Breast epithelium (tissue), 3 donors: ENCODE results near the gene CARD9.

Experiments
- CTCF ChIP-seq, 3 donors: fragments of 450-650 bp; IDR thresholded peaks; one replicate each; pipeline ENCODE4 v1.5.1; 2016 to 2017; ENCODE audit warnings: antibody characterized with exemption in 3 of 3, mild to moderate bottlenecking in 3 of 3, moderate library complexity in 3 of 3
- POLR2A ChIP-seq: fragments of 450-650 bp; IDR thresholded peaks from one replicate; pipeline ENCODE4 v1.6.1; 2016; ENCODE audit warnings: antibody characterized with exemption, mild to moderate bottlenecking, moderate library complexity
- POLR2AphosphoS5 ChIP-seq, 3 donors: sonication (generic); formaldehyde crosslinking; IDR thresholded peaks; one replicate each; pipeline ENCODE4 v1.6.1; 2017; ENCODE audit warnings: antibody characterized with exemption in 3 of 3

DNA sequence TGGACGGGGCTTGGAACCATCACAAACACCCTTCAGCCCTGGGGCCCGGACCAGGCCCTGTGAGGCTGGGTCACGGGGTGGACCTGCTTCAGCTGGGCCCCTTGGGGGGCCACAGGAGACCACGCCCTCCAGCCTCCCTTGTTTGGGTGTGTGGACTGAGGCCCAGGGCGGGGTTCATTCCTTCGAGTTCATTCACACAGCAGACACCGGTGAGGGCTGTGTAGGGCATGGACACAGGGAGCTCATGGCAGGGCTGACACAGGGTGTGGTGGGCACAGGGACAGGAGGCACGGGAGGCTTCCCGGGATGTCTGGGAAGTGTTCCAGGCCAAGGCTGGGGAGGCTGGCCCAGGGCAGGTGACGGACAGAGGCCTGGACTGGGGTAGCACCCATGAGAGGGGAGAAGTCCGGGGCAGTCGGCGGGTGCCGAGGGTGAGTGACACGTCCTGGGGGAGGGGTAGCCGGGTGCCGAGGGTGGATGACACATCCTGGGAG, 18.8 kb downstream of the CARD9 start:
- TF ChIP-seq CTCF (IDR thresholded peaks at IDR 0.05) (no peak), POLR2A (no peak), POLR2AphosphoS5 (IDR thresholded peaks at IDR 0.05) (no peak)
